SK-N-SH treated with all-trans-retinoic acid at 6 μM for 48 hours (cell line): ENCODE results near the gene METAP1D.

Experiments
- ATAC-seq: fragments of 200-7000 bp; cut with Tn5 transposase; 3 replicates; pipeline ENCODE4 v1.9.1; 2020; ENCODE audit warnings: mild to moderate bottlenecking, moderate library complexity
- ARNTL ChIP-seq: fragments of 450-650 bp; formaldehyde crosslinking; IDR thresholded peaks from 2 replicates; pipeline ENCODE4 v1.5.0; 2020; ENCODE audit warnings: low read depth, mild to moderate bottlenecking, moderate library complexity, borderline replicate concordance
- BACH2 ChIP-seq: fragments of 250-450 bp; sonication (Bioruptor Pico); IDR thresholded peaks from 2 replicates; pipeline ENCODE4 v1.9.0; 2021; ENCODE audit warnings: mild to moderate bottlenecking, borderline replicate concordance
- CSDC2 ChIP-seq: fragments of 250-450 bp; sonication (Bioruptor Pico); IDR thresholded peaks from 2 replicates; pipeline ENCODE4 v1.5.0; 2020; ENCODE audit warnings: mild to moderate bottlenecking, moderate library complexity
- ESRRG ChIP-seq: fragments of 250-450 bp; sonication (Bioruptor Pico); IDR thresholded peaks from 2 replicates; pipeline ENCODE4 v1.6.1; 2021; ENCODE audit warnings: mild to moderate bottlenecking
- GLIS3 ChIP-seq: fragments of 250-450 bp; sonication (Bioruptor Pico); IDR thresholded peaks from 2 replicates; pipeline ENCODE4 v1.5.0; 2020; ENCODE audit warnings: mild to moderate bottlenecking, moderate library complexity
- ISL1 ChIP-seq: fragments of 250-450 bp; sonication (Bioruptor Pico); IDR thresholded peaks from 2 replicates; pipeline ENCODE4 v2.1.2; 2022; ENCODE audit warnings: mild to moderate bottlenecking, moderate library complexity
- OSR1 ChIP-seq: fragments of 250-450 bp; sonication (Bioruptor Pico); IDR thresholded peaks from 2 replicates; pipeline ENCODE4 v1.8.0; 2022; ENCODE audit warnings: moderate library complexity, mild to moderate bottlenecking, inconsistent platforms
- PPARA ChIP-seq: fragments of 250-450 bp; sonication (Bioruptor Pico); IDR thresholded peaks from 2 replicates; pipeline ENCODE4 v1.5.0; 2020; ENCODE audit warnings: mild to moderate bottlenecking, borderline replicate concordance
- RARB ChIP-seq: fragments of 250-450 bp; sonication (Bioruptor Pico); IDR thresholded peaks from 2 replicates; pipeline ENCODE4 v1.8.0; 2021; ENCODE audit warnings: mild to moderate bottlenecking, moderate library complexity
- SNAI2 ChIP-seq: fragments of 250-450 bp; sonication (Bioruptor Pico); IDR thresholded peaks from 2 replicates; pipeline ENCODE4 v1.5.0; 2020; ENCODE audit warnings: mild to moderate bottlenecking, moderate library complexity
- TCF4 ChIP-seq: fragments of 250-450 bp; sonication (Bioruptor Pico); IDR thresholded peaks from 2 replicates; pipeline ENCODE4 v1.8.0; 2021; ENCODE audit warnings: mild to moderate bottlenecking, moderate library complexity, borderline replicate concordance
- TOX ChIP-seq: fragments of 250-450 bp; sonication (Bioruptor Pico); IDR thresholded peaks from 2 replicates; pipeline ENCODE4 v1.8.0; 2021; ENCODE audit warnings: mild to moderate bottlenecking, moderate library complexity, borderline replicate concordance
- ZFP3 ChIP-seq: fragments of 250-450 bp; sonication (Bioruptor Pico); IDR thresholded peaks from 2 replicates; pipeline ENCODE4 v1.5.0; 2020; ENCODE audit warnings: mild to moderate bottlenecking, moderate library complexity
- ZFP30 ChIP-seq: fragments of 450-650 bp; formaldehyde crosslinking; IDR thresholded peaks from 2 replicates; pipeline ENCODE4 v1.5.0; 2022; ENCODE audit warnings: mild to moderate bottlenecking, moderate library complexity
- ZNF565 ChIP-seq: fragments of 450-650 bp; formaldehyde crosslinking; conservative IDR thresholded peaks from 2 replicates; pipeline ENCODE4 v1.5.0; 2020; ENCODE audit warnings: low read depth, mild to moderate bottlenecking, moderate library complexity
- ZNF70 ChIP-seq: fragments of 450-650 bp; formaldehyde crosslinking; IDR thresholded peaks from 2 replicates; pipeline ENCODE4 v1.5.0; 2020; ENCODE audit warnings: mild to moderate bottlenecking, moderate library complexity
- TF ChIP-seq, protein P1 (sequence below): fragments of 250-450 bp; sonication (Bioruptor Pico); IDR thresholded peaks from 2 replicates; pipeline ENCODE4 v1.5.0; 2020; ENCODE audit warnings: mild to moderate bottlenecking, moderate library complexity
- TF ChIP-seq, protein P2 (sequence below): fragments of 250-450 bp; sonication (Bioruptor Pico); IDR thresholded peaks from 2 replicates; pipeline ENCODE4 v1.5.1; 2021; ENCODE audit warnings: mild to moderate bottlenecking, moderate library complexity
- TF ChIP-seq, protein P3 (sequence below): fragments of 250-450 bp; sonication (Bioruptor Pico); IDR thresholded peaks from 2 replicates; pipeline ENCODE4 v1.8.0; 2021; ENCODE audit warnings: low read depth, mild to moderate bottlenecking, moderate library complexity, borderline replicate concordance
- TF ChIP-seq, protein P4 (sequence below): fragments of 250-450 bp; sonication (Bioruptor Pico); IDR thresholded peaks from 2 replicates; pipeline ENCODE4 v1.5.1; 2020; ENCODE audit warnings: low read depth, mild to moderate bottlenecking, moderate library complexity

Gene METAP1D

DNA sequence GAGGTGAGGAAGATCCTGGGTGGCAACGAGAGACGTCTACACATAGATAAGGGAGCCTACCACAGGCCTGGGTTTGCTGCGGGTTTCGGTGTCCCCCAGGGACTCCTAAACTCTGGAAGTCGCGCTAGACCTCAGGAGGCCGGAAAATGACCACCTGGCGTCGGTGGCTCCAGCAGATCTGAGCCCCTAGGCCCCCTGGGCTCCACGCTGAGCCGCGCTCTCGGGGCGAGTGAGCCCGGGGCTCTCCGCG, 84.6 kb downstream of the METAP1D start (continued):
- TF ChIP-seq, protein P1, sequence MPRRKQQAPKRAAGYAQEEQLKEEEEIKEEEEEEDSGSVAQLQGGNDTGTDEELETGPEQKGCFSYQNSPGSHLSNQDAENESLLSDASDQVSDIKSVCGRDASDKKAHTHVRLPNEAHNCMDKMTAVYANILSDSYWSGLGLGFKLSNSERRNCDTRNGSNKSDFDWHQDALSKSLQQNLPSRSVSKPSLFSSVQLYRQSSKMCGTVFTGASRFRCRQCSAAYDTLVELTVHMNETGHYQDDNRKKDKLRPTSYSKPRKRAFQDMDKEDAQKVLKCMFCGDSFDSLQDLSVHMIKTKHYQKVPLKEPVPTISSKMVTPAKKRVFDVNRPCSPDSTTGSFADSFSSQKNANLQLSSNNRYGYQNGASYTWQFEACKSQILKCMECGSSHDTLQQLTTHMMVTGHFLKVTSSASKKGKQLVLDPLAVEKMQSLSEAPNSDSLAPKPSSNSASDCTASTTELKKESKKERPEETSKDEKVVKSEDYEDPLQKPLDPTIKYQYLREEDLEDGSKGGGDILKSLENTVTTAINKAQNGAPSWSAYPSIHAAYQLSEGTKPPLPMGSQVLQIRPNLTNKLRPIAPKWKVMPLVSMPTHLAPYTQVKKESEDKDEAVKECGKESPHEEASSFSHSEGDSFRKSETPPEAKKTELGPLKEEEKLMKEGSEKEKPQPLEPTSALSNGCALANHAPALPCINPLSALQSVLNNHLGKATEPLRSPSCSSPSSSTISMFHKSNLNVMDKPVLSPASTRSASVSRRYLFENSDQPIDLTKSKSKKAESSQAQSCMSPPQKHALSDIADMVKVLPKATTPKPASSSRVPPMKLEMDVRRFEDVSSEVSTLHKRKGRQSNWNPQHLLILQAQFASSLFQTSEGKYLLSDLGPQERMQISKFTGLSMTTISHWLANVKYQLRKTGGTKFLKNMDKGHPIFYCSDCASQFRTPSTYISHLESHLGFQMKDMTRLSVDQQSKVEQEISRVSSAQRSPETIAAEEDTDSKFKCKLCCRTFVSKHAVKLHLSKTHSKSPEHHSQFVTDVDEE (CRISPR knock-in tag), result no peak
- TF ChIP-seq ZFP30 (CRISPR knock-in tag), result no peak
- TF ChIP-seq GLIS3 (CRISPR knock-in tag), result no peak
- TF ChIP-seq ZNF70 (CRISPR knock-in tag), result no peak

DNA sequence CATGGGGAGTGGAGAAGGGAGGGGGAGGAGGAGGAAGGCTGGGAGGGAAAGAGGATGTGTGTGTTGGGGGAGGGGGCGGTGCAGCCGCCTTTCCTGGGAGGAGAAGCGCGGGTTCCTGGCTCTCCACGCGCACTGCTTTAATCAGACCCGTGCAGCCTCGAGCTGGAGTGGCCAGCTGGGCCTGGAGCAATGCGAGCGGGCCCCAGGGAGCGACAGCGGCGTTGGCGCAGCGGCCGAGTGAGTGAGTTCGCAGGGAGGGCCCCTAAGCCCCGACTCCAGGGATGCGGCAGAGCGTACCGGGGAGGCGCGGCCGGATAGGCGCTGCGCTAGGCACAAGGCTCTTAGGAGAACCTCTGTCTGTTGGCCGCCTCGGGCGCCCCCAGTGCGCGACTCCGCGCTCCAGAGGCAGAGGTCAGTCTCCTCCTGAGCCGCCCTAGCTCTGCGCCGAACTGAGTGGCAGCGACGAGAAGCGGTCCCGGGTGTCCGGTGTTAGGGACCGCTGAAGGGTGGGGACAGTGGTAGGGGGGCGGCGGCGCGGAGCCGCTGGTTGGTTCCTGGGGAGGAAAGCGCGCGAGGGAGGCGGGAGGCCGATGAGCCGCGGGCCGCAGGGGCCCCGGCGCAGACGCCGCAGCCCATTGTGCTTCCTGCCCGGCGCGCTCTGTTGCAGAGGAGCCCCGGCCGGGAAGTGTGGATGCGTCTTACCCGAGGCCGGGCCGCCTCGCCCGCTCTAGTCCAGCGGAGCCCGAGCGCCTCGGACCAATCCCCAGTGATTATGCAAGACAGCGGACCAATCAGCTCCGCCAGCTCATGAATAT, 85.1 kb downstream of the METAP1D start:
- TF ChIP-seq BACH2 (CRISPR knock-in tag) (no peak), ESRRG (CRISPR knock-in tag) (no peak), ZNF70 (CRISPR knock-in tag) (no peak), SNAI2 (CRISPR knock-in tag) (no peak), RARB (CRISPR knock-in tag) (no peak), TCF4 (CRISPR knock-in tag) (no peak), ISL1 (CRISPR knock-in tag) (no peak), CSDC2 (CRISPR knock-in tag) (no peak), ARNTL (CRISPR knock-in tag) (no peak), GLIS3 (CRISPR knock-in tag) (no peak), PPARA (CRISPR knock-in tag) (no peak), OSR1 (CRISPR knock-in tag) (no peak), ZFP30 (CRISPR knock-in tag) (no peak), ZNF565 (no peak), TOX (CRISPR knock-in tag) (no peak), ZFP3 (CRISPR knock-in tag) (no peak)
- TF ChIP-seq, protein P2, sequence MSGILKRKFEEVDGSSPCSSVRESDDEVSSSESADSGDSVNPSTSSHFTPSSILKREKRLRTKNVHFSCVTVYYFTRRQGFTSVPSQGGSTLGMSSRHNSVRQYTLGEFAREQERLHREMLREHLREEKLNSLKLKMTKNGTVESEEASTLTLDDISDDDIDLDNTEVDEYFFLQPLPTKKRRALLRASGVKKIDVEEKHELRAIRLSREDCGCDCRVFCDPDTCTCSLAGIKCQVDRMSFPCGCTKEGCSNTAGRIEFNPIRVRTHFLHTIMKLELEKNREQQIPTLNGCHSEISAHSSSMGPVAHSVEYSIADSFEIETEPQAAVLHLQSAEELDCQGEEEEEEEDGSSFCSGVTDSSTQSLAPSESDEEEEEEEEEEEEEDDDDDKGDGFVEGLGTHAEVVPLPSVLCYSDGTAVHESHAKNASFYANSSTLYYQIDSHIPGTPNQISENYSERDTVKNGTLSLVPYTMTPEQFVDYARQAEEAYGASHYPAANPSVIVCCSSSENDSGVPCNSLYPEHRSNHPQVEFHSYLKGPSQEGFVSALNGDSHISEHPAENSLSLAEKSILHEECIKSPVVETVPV (CRISPR knock-in tag), result no peak
- TF ChIP-seq, protein P3, sequence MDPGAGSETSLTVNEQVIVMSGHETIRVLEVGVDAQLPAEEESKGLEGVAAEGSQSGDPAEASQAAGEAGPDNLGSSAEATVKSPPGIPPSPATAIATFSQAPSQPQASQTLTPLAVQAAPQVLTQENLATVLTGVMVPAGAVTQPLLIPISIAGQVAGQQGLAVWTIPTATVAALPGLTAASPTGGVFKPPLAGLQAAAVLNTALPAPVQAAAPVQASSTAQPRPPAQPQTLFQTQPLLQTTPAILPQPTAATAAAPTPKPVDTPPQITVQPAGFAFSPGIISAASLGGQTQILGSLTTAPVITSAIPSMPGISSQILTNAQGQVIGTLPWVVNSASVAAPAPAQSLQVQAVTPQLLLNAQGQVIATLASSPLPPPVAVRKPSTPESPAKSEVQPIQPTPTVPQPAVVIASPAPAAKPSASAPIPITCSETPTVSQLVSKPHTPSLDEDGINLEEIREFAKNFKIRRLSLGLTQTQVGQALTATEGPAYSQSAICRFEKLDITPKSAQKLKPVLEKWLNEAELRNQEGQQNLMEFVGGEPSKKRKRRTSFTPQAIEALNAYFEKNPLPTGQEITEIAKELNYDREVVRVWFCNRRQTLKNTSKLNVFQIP (CRISPR knock-in tag), result no peak
- TF ChIP-seq, protein P1 (CRISPR knock-in tag), result no peak
- TF ChIP-seq, protein P4, sequence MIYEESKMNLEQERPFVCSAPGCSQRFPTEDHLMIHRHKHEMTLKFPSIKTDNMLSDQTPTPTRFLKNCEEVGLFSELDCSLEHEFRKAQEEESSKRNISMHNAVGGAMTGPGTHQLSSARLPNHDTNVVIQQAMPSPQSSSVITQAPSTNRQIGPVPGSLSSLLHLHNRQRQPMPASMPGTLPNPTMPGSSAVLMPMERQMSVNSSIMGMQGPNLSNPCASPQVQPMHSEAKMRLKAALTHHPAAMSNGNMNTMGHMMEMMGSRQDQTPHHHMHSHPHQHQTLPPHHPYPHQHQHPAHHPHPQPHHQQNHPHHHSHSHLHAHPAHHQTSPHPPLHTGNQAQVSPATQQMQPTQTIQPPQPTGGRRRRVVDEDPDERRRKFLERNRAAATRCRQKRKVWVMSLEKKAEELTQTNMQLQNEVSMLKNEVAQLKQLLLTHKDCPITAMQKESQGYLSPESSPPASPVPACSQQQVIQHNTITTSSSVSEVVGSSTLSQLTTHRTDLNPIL (CRISPR knock-in tag), result no peak

More for the DNA sequence above, 85.1 kb downstream of the METAP1D start:
- peak; percentile 92 for ATAC-seq
